ENCODE data around the gene PPIC. TPM values are rescaled to one million over a fixed set of nuclear protein-coding genes. Genes with fewer than 3 reads are reported as not detected.
"Not testable (repeated sequence)": the region's sequence is repeated elsewhere in the genome, so short reads cannot be mapped to it uniquely, and the experiment has no call there.

Gene PPIC
- total RNA-seq, 1 donor from 2014 or later = not detected

DNA sequence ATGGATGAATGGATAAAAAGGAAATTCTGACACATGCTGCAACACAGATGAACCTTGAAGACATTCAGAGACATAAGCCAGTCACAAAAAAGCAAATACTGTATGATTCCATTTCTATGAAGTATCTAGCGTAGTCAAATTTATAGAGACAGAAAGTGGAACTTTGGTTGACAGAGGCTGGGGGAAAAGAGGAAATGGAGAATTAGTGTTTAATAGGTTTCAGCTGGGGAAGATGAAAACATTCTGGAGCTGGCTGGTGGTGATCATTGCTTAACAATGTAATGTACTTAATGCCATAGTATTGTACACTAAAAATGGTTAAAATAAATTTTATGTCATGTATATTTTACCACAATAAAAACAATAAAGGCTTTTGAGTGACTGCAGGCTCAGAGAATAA, 24.2 kb downstream of the PPIC start:
- intact Hi-C loops (cut with micrococcal nuclease) = no loop called here

DNA sequence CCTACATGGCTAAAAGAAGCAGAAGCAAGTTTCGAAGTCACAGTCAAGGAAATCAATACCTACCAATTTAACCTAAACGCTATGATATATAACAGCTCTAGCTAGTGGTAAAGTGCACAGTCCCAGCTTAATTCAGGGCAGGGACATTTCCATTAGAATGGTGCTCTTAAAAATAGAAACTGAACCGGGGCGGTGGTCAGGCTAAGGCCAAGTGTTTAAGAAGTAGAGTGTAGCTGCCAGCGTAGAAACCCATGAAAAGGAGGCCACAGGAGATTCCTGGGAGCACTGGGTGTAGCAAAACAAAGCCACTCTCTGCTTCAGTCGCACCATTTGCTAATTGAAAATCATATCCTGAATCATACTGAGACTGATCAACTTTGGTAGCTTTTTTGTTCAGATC, 28.8 kb downstream of the PPIC start:
- intact Hi-C loops (cut with micrococcal nuclease) = no loop called here

DNA sequence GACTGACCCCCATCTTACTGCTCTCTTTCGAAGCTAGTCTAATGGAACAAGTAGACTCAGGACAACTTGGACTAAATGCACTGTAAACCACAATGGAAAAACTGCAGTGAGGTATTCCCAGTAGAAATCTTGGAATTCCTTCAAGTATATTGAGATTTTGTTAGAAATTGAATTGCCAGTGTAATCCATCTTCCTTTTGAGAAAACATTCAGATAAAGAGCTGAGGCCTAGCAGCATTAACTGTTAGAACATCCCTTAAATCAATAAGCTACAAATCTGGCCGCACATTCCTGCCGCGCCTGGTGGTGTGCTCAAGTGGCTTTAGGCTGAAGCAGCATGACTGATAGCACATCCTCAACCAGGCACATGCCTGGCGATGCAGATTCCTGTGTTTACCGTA, 29.3 kb downstream of the PPIC start:
- intact Hi-C loops (cut with micrococcal nuclease) = no loop called here

DNA sequence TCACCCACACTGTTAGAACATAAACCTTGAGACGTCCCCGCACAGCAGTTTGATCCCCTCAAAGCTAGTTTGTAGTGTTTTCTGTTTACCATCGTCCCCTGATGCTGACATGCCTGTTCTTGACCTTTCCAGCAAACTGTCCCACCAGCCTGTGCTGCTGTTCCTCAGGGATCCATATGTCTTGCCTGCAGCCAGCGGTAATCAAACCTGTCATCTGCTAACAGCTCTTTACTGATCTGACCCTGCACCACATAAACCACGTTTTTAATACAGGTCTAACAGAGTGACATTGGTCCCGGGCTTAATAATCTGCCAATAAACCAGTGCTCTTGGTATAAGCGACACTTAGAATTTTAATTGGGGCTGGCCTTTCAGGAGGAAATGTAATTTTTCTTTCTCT, 34.7 kb downstream of the PPIC start:
- intact Hi-C loops (cut with micrococcal nuclease) = loop anchor here (5.0 kb wide), 1 partner anchor 810 kb away; no protein-coding TSS in a partner anchor

DNA sequence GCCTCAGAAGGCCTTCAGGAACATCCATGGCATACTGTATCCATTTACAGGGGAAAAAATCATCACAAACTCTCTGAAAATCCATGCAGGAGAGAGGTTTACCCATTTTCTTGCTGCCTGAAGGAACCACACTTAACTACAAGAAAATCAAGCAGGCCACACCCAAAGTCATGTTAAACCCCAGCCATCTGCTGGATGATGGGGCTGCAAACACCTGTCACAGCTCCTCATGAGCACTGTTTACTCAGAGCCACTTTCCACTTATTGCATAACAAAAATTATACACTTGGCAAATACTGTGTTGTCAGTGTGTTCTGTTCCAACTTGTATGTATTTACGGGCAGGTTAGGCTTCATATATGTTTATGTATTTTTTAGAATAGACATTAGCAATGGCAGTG, 35.8 kb downstream of the PPIC start:
- intact Hi-C loops (cut with micrococcal nuclease) = loop anchor here (5.0 kb wide), 1 partner anchor 808 kb away; no protein-coding TSS in a partner anchor

DNA sequence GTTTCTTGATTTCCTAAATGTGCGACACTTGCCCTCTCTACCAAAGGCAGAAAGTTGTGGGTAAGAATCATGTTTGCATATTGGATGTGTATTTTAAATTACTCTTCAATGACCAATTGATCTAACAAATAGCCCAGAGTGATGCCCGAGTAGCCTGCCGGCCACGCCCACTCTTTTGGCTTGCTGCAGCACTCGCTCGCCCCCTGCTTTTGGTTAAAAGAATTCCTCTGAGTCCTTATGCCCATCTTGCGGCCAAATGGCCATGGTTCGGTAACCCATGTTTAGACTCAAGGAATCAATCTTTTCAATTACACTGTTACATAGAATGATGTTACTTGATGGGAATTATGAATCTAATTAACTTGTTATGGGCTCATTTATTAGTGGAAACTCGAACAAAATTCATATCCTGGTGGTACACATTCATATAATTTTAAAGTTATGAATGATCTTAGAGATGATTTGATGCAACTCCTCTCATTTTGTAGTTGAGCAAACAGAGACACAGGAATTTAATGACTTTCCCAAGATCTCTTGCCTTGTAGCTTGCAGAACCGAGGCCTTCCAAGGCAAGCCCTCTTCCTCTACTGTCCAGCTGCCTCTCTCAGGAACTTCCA, 36.5 kb downstream of the PPIC start:
- intact Hi-C loops (cut with micrococcal nuclease) = loop anchor here (5.0 to 10.0 kb wide), 2 partner anchors 295 to 808 kb away; no protein-coding TSS in a partner anchor

DNA sequence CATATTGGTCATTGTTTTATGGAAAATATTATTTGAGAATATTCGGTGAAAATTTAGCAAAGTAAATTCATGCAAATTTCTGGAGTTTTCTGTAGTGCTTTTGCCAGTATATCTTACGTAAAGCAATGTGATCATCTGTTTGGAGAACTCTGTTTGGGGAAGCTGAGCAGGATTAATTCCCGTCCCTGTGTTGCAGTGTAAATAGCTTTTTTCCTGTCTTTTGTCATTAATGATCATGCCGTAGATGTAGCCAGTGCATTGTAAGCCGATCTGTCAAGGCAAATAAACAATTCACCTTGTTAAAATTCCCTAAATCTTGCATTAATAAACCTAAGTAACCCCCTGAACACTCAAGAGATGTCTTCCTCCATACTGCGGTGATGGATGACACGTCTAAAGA, 39.2 kb downstream of the PPIC start:
- intact Hi-C loops (cut with micrococcal nuclease) = loop anchor here (10.0 kb wide), 1 partner anchor 292 kb away; no protein-coding TSS in a partner anchor

DNA sequence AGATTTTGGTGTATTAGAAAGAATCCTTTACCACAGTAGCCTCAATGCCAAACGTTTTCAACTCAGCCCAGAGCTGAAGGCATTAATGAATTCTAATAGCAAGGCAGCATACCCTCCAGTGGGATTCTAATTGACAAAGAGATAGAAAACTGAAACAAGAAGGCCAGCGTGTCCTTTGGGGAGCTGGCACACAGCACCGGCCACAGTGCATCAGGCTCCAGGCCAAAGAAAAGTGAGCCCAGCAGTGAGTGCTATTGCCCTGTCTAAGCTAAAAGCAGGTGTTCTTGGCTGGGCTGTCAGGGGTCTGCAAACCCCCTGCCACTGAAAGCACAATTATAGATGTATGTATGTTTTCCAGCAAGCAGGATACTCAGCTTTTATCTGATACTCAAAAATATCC, 40.4 kb downstream of the PPIC start:
- intact Hi-C loops (cut with micrococcal nuclease) = loop anchor here (10.0 kb wide), 1 partner anchor 291 kb away; no protein-coding TSS in a partner anchor

DNA sequence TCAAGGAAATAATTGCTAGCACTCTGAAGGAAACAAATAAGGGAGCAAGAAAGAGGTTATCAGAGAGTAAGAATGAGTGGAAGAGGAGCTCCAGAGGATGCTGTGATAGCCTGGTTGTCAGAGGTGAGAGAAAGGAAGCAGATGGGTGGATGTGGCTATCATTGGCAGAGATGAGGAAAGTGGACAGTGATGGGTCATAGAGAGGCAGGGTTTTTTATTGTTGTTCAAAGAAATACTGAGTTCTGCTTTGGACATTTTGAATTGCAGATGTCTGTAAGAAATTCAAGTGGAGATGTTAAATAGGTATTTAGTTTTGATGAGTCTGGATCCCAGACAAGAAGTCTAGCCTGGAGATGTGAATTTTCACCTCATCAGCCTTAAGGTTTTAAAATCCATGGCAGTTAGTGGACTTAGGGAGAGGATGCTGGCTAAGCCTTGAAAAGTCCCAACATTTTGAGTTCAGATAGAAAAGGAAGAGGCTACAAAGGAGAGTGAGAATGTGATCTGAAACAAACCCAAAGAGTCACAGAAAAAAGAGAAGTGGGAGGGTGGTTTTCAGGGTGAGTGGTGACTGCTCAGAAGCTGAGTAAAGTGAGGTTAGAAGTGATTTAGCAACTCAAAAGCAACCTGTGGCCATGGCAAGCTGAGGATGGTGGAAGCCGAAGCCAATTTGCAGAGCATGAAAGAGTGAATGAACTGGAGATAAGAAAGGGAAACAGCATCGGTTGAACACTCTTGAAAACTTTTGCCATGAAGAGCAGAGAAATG, 50.4 kb downstream of the PPIC start:
- intact Hi-C loops (cut with micrococcal nuclease) = no loop called here

DNA sequence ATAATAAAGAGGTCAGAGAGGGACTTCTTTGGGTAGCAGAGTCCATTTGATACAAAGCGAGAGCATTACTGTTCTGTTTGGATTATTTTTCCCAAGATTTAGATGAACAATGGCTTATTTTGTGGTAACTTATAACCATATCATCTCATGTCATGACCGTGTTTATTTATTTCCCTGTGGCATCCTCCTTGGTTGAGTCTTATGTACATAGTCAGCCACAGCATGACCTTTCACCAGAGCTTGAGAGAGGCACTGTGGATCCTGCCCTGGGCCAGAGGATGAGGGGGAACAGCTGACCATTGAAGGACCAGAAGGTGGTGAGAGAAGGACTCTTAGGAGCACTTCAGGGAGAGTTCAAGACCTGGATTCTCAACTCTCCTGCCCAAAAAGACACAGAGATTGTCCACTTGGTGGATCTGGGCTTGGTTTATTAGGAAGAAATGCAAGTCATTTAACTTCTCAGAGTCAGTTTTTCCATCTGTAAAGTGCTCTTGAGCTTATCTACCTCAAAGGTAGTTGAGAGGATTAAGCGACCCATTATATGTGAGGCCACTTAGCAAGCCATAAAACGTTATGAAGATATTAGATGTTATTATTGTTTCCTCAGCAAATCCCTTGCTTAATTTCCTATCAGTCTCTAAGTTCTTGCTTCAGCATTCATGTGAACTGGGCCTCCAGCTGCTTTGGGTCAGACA, 51.4 kb downstream of the PPIC start:
- intact Hi-C loops (cut with micrococcal nuclease) = no loop called here

DNA sequence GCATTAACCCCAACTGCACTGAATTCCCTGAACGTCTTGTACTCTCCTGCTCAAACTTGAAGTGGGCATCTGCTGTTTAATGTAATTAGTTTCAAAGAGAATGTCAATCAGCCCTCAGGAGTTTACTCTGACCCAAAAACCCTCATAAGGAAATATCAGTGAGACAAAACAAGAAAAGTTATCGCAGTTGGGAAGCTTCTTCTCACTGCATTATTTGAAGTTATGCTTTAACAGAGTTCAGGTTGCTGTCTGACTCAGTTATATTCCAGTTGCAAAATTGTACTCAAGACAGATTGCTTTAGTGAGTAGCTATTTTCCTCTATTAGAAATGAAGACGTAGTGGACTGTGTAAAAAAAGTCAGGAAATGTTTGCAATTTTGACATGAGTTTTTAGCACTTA, 52.1 kb downstream of the PPIC start:
- intact Hi-C loops (cut with micrococcal nuclease) = no loop called here

DNA sequence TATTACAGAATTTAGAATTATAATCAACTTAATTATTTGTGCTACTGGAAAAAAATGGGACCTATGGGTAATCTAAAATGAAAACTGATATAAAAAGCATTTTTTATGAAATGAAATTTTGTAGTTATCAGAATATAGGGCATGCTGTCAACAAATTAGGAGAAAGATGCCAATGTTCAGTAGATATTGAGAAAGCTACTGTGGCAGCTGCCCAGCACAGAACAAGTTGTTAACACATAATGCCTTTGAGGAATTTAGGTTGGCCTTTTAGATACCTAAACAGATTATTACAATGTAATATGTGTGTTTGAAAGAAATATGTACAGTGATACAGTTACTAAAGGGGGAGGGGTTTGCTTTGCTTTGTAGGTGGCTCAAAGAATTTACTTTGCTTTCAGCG, 54.1 kb downstream of the PPIC start:
- intact Hi-C loops (cut with micrococcal nuclease) = no loop called here

DNA sequence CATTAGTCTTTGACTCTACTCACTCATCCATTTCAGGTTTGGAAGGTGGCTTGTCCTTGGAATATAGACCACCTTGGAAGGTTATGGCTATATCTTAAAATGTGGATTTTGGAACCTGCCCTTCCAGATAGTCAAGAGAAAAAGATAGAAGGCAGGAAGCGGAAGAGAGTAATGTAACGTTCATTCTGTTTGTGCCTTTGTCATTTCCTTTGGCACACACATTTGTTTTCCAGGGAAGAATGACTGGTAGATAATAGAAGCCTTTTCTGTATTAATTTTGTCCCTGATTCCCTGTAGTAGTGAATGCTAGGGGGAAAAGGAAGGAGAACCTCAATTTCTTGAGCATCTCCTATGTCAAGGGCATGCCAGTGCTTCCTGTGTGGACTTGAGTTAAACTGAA, 54.7 kb downstream of the PPIC start:
- intact Hi-C loops (cut with micrococcal nuclease) = no loop called here

DNA sequence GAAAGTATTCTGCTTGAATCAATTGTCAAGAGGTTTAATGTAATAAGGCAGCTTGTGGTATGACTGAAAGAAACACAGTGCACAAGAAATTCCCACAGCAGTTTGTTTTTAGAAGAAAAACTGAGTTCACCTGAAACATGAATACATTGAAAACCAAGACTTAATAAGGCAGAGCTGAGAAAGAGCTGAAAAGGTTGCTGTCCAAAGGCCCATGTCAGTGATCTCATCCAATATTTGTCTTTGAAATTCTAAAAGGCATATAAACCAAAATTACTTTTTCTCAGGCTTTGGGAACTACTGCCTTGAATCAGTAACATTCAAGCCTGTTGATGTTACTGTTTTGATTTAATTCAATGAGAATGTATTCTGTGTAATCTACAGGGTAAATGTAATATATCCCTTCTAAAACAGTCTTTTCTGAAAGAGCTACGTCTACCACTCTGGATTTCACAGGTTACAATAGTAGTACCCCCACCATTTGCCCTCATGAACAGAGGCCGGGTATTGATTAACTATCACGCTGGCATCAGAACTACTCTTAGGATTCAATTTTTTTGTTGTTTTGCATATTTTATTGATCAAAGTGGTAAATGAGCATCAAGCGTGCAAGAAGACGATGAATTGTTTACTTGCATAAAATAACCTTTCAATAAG, 57.8 kb downstream of the PPIC start:
- intact Hi-C loops (cut with micrococcal nuclease) = no loop called here

DNA sequence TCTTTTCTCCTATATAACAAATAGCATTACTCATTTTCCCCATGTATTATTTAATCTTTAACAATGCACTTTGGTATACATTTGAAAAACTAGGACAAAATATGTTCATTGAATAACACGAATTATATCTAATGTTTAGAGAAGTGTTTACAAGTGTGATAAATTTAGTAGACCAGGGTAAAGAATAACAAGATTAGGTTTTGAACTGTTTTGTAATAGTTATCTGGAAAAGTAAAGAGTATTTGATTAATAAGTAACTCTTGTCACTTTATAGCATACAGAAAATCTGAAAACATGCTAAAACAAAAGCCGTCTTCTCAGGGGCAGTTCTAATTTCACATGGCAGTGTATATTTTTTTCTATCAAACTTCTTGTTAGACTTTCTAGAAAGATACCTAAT, 58.5 kb downstream of the PPIC start:
- intact Hi-C loops (cut with micrococcal nuclease) = no loop called here

DNA sequence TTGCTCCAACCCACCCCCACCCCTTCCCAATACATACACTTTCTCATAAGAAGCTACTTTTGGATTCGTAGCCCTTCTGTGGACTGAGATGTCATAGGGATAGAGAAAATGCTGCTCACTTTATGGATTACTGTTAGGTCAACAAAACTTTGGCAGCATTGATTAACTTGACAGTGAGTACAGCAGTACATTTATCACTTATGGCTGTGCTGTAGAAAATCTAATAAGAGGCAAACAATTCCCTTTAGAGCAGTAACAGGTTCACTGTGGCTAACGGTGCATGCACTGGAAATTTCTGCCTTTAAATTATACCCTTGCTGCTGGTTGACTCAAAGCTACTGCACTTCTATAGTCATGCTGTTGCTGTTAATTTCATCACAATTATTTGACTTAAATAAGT, 59.2 kb downstream of the PPIC start:
- intact Hi-C loops (cut with micrococcal nuclease) = no loop called here

DNA sequence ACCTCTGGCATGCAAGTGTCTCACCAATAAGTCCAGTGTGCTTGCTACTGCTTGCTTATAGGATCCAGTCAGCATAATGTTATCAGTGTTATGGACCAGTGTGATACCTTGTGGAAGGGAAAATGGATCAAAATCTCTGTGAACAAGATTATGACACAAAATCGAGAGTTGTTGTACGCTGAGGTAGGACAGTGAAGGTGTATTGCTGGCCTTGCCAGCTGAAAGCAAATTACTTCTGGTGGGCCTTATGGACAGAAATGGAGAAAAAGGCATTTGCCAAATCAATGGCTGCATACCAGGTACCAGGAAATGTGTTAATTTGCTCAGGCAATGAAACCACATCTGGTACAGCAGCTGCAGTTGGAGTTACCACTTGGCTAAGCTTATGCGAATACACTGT, 62.3 kb downstream of the PPIC start:
- intact Hi-C loops (cut with micrococcal nuclease) = not testable (repeated sequence)

DNA sequence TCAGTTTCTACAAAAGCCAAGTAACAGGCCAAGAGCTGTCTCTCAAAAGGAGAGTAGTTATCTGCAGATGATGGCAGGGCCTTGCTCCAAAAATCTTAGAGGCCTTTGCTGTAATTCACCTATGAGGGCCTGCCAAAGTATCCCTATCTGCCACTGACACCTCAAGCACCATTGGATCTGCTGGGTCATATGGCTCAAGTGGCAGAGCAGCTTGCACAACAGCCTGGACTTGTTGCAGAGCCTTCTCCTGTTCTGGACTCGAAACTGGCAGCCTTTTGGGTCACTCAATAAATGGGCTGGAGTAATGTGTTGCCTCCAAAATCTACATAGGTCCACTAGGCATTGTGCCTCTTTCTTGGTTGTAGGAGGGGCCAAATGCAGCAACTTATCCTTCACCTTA, 62.8 kb downstream of the PPIC start:
- intact Hi-C loops (cut with micrococcal nuclease) = not testable (repeated sequence)
